GM19467 (cell line): Measurements from ENCODE around the gene GGA3.
A peak's percentile ranks its signal among the peaks of the same experiment; 100 is the strongest.
"Not testable (repeated sequence)": the region's sequence is repeated elsewhere in the genome, so short reads cannot be mapped to it uniquely, and the experiment has no call there.

ENCODE experiments used
- ATAC-seq: cut with Tn5 transposase; IDR thresholded peaks from one replicate; pipeline ENCODE4 v1.9.1; 2021; ENCODE audit warnings: mild to moderate bottlenecking, moderate library complexity; ENCODE audit not compliant: unreplicated experiment

GGA3 gene, protein sequence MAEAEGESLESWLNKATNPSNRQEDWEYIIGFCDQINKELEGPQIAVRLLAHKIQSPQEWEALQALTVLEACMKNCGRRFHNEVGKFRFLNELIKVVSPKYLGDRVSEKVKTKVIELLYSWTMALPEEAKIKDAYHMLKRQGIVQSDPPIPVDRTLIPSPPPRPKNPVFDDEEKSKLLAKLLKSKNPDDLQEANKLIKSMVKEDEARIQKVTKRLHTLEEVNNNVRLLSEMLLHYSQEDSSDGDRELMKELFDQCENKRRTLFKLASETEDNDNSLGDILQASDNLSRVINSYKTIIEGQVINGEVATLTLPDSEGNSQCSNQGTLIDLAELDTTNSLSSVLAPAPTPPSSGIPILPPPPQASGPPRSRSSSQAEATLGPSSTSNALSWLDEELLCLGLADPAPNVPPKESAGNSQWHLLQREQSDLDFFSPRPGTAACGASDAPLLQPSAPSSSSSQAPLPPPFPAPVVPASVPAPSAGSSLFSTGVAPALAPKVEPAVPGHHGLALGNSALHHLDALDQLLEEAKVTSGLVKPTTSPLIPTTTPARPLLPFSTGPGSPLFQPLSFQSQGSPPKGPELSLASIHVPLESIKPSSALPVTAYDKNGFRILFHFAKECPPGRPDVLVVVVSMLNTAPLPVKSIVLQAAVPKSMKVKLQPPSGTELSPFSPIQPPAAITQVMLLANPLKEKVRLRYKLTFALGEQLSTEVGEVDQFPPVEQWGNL

DNA sequence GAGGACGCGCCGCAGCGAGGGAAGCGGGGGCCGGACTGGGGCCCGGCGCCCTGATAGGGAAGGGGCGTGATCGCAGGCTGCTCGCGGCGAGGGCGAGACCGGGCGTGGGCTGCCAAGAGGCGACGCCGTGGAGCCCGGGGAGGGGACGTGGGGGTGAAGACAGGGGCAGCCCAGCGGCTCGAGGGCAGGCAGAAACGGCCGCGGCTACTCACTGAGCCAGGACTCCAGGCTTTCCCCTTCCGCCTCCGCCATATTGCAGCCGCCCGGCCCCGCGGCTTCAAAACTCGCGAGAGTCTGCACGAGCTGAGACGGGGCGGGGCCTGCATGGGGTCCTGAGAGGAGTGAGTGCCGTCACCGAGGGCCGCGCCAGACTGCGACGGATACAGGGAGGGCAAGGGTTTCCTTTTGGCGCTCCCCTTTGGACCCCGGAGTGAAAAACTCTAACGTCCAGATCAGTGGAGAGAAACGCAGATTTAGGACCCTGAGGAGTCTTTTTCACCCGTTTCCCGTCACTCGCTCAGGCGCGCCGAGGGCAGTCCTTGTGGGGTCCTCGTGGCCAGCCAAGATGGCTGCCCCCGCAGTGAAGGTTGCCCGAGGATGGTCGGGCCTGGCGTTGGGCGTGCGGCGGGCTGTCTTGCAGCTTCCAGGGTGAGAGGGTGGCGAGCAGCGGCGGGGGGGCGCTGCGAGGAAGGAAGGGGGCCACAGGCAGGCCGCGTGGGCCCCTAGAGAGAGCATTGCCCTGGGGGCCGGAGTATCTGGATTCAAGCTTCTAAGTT is at the start of gene GGA3, which contains the start of gene MRPS7:
TSS of gene GGA3 (minus strand) at position 271 of the 776 bp plus-strand sequence. CDS start at position 252, 19 bp downstream.
TSS of gene MRPS7 (plus strand) at position 544 of the 776 bp plus-strand sequence. CDS start at position 566, 22 bp downstream.
- peak; percentile 73 for ATAC-seq

DNA sequence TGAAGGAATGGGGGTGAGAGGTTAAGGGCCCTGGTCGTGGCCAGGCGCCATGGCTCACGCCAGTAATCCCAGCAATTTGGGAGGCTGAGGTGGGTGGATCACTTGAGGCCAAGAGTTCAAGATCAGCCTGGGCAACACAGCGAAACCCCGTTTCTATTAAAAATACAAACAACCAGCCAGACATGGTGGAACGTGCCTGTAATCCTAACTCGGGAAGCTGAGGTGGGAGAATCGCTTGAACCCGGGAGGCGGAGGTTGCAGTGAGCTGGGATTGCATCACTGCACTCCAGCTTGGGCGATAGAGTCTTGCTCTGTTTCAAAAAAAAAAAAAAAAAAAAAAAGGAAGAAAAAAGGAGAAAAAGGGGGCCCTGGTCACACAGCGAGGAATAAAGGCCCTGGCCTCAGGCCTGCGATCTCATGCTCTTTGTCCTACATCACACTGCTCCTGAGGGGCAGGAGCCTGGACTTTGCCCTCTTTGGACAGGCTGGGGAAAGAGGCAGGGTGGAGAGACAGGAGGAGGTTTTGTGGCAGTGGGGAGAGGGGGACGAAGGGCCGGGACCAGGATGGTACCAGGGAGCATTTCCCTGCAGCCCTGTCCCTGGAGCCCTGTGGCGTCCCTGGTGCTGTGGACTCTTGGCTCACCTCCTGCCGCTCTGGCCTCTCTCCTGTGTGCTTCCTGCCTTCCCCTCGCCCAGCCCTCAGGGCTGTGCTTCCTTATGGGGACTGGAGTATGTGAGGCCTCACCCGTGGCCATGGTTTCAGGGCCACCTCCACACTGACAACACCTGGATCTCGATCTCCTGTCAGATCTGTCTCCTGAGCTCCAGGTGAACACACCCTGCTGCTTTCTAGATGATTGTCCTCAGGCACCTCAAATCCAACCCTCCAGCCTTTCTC is 47.6 kb upstream of the GGA3 start:
- ATAC-seq: no peak

DNA sequence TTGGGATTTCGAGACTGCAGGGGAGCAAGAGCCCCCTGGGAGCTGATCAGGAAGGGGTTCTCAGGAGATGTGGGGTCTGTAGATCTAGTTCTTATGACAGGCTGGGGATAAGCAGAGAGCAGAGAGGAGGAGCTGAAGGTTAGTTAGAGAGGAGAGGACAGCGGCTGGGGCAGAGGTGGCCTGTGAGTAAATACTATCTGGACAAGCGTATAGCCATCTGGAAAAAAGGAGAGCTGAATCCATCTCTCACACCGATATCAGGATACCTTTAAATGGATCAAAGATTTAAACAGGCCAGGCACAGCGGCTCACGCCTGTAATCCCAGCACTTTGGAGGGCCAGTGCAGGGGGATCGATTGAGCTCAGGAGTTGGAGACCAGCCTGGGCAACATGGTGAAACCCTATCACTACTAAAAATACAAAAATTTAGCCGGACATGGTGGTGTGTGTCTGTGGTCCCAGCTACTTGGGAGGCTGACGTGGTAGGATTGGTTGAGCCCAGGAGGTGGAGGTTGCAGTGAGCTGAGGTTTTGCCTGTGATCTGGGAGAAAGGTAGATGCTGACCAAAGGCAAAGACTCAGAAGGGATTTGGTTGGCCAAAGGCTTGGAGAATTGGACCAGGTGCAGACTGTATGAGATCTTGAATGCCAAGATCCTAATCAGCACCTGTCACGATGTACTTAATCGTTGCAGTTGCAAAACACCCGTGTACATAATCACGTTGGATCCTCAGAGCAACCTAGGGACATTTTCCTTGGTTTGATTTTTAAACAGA is 46.7 kb upstream of the GGA3 start:
- ATAC-seq: no peak

DNA sequence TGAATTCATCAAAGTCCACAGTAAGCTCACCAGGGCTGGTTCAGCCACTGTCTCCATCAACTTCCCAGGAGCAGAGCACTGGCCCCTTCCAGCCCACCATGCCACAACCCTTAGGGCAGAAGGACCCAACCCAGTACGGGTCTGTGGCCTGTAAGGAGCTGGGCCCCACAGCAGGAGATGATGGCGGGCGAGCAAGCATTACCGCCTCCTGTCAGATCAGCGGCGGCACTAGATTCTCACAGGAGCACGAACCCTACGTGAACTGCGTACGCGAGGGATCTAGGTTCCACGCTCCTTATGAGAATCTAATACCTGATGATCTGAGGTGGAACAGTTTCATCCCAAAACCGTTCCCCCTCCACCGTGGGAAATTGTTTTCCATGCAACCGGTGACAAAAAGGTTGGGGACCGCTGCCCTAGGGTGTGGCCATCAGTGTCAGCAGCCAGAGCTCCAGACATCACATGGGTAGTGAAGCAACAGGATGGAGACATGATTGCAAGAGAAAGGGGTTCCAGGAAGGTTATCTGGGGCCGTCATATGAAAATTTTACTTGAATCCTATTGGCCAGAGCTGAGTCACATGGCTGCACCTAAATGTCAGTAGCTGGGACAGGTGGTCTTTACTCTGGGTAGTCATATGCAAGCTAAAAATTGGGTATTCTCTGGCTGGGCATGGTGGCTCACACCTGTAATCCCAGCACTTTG is 40.2 kb upstream of the GGA3 start:
- ATAC-seq: no peak

DNA sequence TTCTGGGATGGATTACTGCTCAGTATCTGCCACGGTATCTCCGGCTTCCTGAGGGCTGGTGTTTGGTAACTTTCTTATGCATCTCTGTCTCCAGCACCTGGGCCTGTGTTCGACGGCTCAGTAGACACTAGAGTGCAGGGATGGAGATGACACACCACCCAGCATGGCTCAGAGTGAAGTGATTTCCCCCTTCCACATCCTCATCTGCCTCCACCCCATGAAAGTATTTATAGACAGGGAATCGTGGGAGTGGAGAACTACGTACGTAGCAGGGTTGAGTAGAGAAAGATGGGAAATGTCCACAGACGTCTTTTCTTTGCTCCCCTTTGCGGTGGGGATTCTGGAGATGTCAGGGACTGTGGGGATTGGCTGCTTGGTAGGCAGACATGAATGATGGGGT is 39.6 kb upstream of the GGA3 start:
- ATAC-seq: no peak

DNA sequence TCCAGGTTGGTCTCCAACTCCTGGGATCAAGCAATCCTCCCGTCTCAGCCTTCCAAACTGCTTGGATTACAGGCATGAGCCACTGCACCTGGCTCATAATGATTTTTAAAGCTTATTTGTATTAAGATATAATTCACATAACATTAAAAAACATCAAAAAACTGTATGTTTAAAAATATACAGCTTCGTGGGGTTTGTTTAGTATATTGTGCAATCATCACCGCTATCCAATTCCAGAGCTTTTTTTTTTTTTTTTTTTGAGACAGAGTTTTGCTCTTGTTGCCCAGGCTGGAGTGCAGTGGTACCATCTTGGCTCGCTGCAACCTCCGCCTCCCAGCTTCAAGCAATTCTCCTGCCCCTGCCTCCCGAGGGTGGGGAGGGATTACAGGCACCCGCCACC is 38.9 kb upstream of the GGA3 start:
- ATAC-seq: no peak

DNA sequence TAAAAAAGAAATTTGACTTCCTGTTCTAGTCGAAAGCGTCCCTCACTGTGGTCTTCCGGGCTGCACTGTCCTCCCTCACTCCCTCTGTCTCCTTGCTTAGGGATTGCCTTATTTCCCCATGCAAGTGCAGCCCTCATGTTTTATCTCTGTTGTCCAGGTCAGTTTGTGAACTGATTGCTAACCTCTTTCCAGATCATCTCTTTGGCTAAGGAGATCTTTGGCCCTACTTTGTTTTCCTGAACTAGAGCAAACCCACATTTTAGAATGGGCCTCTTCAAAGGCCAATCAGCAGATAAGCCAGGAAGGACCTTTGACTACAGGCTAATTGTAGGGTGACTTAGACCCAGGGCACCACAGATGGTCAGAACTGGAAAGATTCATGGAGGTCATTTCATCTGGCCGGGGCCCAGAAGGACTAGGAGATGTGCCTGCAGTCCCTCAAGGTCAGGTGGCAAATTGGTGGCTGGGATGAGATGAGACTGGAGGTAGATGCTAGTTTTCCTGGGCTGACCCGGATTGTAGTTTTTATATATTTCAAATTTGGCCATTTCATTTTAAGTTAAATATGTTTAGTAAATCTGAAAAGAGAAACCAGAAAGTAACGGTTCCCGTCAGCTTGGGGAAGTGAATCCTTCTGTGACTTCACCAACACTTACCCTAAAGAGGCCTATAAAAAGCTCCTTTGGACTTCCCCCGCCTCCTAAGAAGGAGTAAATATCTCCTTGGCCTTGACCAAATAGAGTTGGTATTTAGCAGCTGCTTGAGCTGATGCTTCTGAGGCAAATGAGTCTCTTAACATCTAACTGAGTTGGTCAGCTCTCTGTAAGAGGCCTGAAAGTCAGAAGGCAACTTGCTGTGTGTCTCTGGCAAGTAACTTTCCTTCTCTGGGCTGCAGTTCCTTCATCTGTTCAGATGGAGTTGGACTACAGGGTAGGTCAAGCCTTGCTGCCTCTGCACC is 34.1 kb upstream of the GGA3 start:
- ATAC-seq: peak; percentile 52

DNA sequence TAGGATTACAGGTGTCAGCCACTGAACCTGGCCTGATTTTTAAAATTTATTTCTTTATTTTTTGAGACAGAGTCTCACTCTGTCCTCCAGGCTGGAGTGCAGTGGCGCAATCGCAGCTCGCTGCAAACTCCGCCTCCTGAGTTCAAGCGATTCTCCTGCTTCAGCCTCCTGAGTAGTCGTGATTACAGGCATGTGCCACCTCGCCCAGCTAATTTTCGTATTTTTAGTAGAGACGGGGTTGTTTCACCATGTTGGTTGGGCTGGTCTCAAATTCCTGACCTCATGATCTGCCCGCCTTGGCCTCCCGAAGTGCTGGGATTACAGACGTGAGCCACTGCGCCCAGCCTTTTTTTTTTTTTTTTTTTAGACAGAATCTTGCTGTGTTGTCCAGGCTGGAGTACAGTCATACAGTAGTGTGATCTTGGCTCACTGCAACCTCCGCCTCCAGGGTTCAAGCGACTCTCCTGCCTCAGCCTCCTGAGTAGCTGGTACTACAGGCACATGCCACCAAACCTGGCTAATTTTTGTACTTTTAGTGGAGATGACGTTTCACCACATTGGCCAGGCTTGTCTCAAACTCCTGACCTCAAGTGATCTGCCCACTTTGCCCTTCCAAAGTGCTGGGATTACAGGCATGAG is 31.5 kb upstream of the GGA3 start:
- not testable (repeated sequence) for ATAC-seq

DNA sequence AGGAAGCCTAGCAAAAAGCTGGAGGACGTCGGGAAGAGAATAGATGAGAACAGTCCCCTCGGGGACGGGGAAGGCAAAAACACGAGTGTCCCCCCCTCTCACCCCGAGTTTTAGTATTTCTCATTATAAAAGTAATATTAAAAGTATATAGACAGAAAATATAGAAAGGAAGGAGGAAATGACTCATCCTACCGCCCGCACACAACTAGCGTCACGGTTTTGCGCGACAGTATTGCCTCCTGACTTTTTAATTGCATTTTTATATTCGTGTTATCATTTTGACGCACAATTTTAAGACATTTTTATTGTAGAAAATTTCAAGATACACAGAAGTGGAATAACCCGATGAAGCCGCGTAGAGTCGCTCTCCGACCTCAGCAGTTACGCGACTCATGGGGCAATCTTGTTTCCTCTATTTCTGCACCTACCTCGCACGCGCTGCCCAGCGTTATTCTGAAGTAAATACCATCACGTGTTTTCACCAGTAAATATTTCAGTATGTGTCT is 28.5 kb upstream of the GGA3 start:
- ATAC-seq: peak; percentile 21

DNA sequence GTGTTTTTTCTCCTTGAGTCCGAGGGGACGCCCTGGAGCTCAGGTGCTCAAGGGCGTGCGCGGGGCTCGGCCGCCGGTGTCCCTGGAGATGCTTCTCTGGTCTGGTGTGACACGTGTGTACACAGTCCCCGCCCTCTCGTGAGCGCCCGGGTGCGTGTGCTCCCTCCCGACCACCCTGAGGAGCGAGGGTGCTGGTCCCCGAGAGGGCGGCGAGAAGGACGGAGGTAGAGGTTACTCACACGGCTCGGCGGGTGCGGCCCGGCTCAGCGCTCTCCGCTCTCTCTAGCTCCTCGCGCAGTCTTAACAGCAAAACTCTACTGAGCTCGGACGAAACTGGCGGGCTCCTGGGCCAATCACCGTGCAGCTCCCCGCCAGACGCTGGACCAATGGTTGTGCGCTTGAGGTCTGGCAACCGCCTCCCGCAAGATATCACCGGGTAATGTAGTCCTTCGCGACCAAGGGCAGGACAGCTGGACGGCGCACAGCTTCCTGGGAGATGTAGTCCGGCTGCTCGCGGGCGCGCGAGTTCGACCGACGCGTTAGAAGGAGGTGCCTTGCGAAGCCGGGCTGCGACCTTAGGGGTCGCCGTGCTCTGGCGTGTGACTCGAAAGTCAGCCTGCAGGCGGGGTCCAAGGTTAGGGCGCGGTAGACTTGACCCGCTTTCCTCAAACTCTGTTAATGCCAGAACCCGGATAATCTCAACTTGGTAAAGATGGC is 27.9 kb upstream of the GGA3 start, which contains the start of gene SLC25A19:
TSS of gene SLC25A19 (minus strand) at position 319 of the 717 bp plus-strand sequence. CDS start 2,669 bp downstream, outside the sequence.
- ATAC-seq: peak; percentile 90

DNA sequence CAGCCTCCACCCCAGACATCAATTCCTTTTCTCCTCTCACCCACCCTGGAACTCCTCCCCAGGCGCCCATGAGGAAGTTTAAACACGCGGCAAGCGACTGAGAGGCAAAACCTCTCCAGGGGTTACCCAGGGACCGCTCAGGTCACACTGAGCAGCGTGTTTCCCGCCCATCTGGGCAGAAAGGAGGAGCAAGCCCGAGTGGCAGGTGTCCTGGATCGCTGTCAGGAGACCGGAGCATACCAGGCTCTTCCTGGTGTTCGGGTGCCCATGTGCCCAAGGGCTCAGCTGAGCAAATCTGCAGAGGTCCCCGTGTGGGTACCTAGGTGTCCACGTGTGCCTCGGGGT is 27.3 kb upstream of the GGA3 start:
- peak; percentile 11 for ATAC-seq

DNA sequence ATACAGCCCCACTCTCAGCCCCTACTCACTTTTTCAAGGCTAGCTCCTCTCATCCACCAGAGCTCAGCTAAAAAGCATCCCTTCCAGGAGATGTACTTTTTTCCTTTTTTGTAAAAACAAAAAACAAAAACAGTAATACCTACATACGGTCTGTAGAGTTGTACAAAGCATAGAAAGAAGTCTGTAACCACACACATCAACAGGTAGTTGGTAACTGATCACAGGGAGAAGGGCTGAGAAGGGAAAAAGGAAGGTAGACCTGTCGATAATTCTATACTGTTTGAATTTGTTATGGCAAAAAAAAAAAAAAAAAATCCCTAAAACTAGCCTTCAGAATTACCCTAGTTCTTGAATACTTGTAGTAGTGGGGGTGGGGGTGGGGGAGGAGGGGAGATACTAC is 27.0 kb upstream of the GGA3 start:
- no peak for ATAC-seq

DNA sequence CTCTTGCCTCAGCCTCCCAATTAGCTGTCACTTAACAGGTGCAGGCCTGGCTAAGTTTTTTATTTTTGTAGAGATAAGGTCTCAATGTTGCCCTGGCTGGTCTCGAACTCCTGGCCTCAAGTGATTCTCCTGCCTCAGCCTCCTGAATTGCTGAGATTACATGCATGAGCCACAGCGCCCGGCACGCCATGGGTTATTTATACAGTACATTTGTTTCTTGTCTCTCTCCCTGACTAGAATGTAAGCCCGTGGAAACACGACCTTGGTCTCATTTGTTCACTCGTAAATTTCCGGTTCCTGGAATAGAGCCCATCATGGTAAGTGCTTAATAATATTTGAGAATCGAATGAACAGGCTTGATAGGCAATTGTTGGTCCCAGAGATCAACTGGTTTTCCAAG is 25.8 kb upstream of the GGA3 start:
- ATAC-seq: no peak

DNA sequence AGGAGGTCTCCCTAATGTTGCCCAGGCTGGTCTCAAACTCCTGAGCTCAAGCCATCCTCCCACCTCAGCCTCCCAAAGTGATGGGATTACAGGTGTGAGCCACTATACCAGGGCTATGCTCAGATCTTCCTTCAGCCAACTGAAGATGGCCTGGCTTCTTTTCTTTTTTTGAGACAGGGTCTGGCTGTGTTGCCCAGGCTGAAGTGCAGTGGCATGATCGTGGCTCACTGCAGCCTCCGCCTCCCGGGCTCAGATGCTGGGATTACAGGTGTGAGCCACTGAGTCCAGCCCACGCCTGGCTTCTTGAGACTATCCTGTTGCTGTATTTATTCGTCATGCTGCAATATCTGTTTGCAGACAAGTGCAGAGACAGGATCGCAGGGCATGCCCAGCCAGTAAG is 23.7 kb upstream of the GGA3 start:
- ATAC-seq: no peak

DNA sequence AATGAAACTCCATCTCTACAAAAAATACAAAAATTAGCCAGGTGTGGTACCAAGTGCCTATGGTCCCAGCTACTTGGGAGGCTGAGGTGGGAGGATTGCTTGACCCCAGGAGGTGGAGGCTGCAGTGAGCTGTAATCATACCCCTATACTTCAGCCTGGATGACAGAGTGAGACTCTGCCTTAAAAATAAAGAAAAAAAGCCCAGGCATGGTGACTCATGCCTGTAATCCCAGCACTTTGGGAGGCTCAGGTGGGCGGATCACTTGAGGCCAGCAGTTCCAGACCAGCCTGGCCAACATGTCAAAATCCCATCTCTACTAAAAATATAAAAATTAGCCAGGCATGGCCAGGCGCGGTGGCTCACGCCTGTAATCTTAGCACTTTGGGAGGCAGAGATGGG is 18.8 kb upstream of the GGA3 start:
- not testable (repeated sequence) for ATAC-seq

DNA sequence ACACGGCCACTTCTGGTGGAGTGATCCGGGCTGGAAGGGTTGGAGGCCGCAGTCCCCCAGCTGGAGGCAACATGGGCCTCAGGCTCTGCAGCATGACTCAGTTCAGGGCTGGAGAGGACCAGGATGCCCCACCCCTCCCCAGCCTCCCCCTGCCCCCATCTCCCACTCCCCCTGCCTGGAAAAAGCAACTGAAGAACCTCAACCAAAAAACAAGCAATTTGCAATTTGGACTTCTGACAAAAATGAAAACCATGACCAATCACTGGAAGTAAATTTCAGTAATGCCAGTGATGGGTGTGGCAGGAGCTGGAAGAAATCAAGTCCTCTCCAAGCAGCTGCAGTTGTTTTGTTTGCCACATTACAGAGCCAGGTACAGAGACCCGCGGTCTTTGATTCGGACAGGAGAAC is 16.3 kb upstream of the GGA3 start:
- ATAC-seq: no peak
